PC-9 (cell line): ENCODE data around the gene DKK3. TPM values are rescaled to one million over a fixed set of nuclear protein-coding genes. Genes with fewer than 3 reads are reported as not detected.

ENCODE experiments used
- BruUV-seq: library from RNA; stranded (reverse); fragments of 400-500 nt; replicated peaks from 2 replicates; lab custom pipeline; 2021; lab: Mats Ljungman, UMichigan
- CTCF ChIA-PET: fragments of 300-600 bp; sonication (Branson Sonifier 250); formaldehyde crosslinking; loops from one replicate; lab custom pipeline; 2022; ENCODE audit warnings: antibody characterized with exemption; lab: Charles Lee
- POLR2A ChIA-PET: fragments of 300-600 bp; sonication (Branson Sonifier 250); formaldehyde crosslinking; loops from one replicate; lab custom pipeline; 2022; ENCODE audit warnings: antibody characterized with exemption; ENCODE audit not compliant: unreplicated experiment; lab: Charles Lee
- DNase-seq, 2 experiments: peaks; one replicate each; pipeline versions ENCODE4 v3.0.0 to v3.0.0-alpha.2; 2015 to 2022; ENCODE audit warnings: mixed read lengths in 1 of 2
- H2AFZ ChIP-seq: fragments of 200-600 bp; sonication (generic); 2 replicates; pipeline ENCODE4 v1.8.1; 2017; ENCODE audit warnings: antibody characterized with exemption
- H3F3A ChIP-seq: fragments of 200-600 bp; sonication (generic); 2 replicates; pipeline ENCODE4 v1.8.1; 2017; ENCODE audit warnings: antibody characterized with exemption, mild to moderate bottlenecking, low read depth; ENCODE audit not compliant: insufficient read depth
- H3K27ac ChIP-seq: fragments of 200-600 bp; sonication (generic); 2 replicates; pipeline ENCODE4 v1.6.1; 2016; ENCODE audit warnings: mixed run types
- H3K27me3 ChIP-seq: fragments of 200-600 bp; sonication (generic); 2 replicates; pipeline ENCODE4 v1.6.1; 2016; ENCODE audit warnings: low read depth, mixed run types; ENCODE audit not compliant: insufficient read depth
- H3K36me3 ChIP-seq: fragments of 200-600 bp; sonication (generic); 2 replicates; pipeline ENCODE4 v1.6.1; 2016; ENCODE audit warnings: low read depth, mixed run types
- H3K4me1 ChIP-seq: fragments of 200-600 bp; sonication (generic); replicated peaks from 2 replicates; pipeline ENCODE4 v1.6.1; 2016; ENCODE audit warnings: mixed run types; ENCODE audit not compliant: insufficient read depth
- H3K4me2 ChIP-seq: fragments of 200-600 bp; sonication (generic); 2 replicates; pipeline ENCODE4 v1.6.1; 2017; ENCODE audit warnings: mixed run types
- H3K4me3 ChIP-seq: fragments of 200-600 bp; sonication (generic); 2 replicates; pipeline ENCODE4 v1.6.1; 2016; ENCODE audit warnings: mixed run types
- H3K79me2 ChIP-seq: fragments of 200-600 bp; sonication (generic); 2 replicates; pipeline ENCODE4 v1.6.1; 2017; ENCODE audit warnings: low read depth, mixed run types
- H3K9me2 ChIP-seq: fragments of 200-600 bp; sonication (generic); 2 replicates; pipeline ENCODE4 v1.8.1; 2017; ENCODE audit warnings: mild to moderate bottlenecking; ENCODE audit not compliant: insufficient read depth
- H3K9me3 ChIP-seq: fragments of 200-600 bp; sonication (generic); 2 replicates; pipeline ENCODE4 v1.8.1; 2016; ENCODE audit warnings: low read depth; ENCODE audit not compliant: insufficient read depth
- H4K20me1 ChIP-seq: fragments of 200-600 bp; sonication (generic); 2 replicates; pipeline ENCODE4 v1.8.1; 2017; ENCODE audit not compliant: insufficient read depth
- EZH2 ChIP-seq: fragments of 200-600 bp; sonication (generic); IDR thresholded peaks from 2 replicates; pipeline ENCODE4 v1.8.0; 2017; ENCODE audit warnings: antibody characterized with exemption, low read depth
- intact Hi-C: fragments of 100-400 bp; cut with micrococcal nuclease; formaldehyde crosslinking; loops from one replicate; pipeline ENCODE4 v1.10.0; 2022; ENCODE audit not compliant: unreplicated experiment
- total RNA-seq: library from RNA; stranded (reverse); gene quantifications from 2 replicates; pipeline ENCODE4 v1.2.3, GENCODE V29; 2021
- TF ChIP-seq, protein P1 (sequence below): fragments of 200-600 bp; sonication (generic); conservative IDR thresholded peaks from 2 replicates; pipeline ENCODE4 v1.6.1; 2017; ENCODE audit warnings: mixed run types, antibody characterized with exemption, mild to moderate bottlenecking, moderate library complexity

Gene DKK3
- total RNA-seq, 1 experiment from 2014 or later = 11.5 TPM

DNA sequence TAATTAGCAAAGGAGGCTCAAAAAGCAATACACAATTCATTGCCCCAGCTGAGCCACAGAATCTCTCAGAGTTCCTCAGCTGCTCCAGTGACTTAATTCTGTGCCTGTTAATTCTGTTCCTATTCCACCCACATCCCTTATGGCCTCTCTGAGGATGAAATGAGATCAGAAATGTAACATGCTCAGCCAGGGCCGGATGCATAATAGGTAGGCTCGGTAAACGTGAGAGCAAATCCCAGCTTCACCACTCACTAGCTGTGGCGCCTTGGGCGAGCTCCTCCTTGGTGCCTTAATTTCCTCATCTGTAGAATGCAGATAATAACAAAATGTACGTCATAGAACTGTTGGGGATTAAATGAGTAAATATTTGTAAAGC lies 42.8 kb upstream of the DKK3 start:
- CTCF ChIA-PET = interaction anchor here (0.6 kb wide), 2 partner anchors 173 to 1093 kb away, joined by 4 read pairs; no protein-coding TSS in a partner anchor

DNA sequence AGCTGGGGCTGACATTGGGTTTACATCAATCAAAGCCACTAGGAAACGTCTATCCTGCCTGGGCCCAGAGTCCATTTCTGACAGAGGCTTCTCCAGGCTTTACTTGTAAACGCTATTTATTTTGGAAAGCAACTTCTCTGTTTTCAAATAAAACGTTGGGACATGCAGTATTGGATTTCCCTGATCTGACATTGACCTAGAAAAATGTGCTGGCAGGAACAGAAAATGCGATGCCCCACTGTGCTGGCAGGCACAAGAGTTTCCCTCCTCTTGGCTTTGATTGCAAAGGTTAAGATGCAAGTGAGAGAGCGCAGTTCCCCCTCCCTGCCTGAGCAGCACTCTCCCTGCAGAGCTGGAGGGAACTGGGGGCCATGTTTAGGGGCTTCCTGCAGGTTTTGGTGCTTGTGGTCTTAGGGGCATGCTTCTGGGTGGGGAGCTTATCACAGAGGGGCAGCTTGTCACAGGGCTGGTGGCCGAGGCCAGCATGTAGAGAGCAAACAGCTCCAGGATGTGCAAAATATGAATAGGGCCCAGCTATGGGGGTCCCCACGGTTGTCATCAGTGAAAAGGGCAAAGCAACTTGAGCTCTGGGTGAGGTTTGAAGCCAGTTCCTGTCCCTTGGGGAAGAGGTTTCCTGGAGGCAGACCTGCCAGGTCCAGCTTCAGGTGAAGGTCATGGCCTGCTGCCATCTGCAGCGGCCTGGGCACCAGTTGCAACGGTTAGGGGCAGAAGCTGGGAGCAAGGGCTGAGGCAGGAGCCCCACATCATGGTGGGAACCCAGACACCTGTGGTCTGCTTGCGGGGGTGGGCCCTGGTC lies 42.3 kb upstream of the DKK3 start:
- Histone ChIP-seq H3F3A (0 out of 2 replicates have a peak, but pooled peaks cover 8% of the 10 kb centered on the region), H3K27ac (no peak overlapping the region), H3K9me3 (no peaks in the 10 kb centered on the region), H3K9me2 (no peaks in the 10 kb centered on the region), H4K20me1 (no peaks in the 10 kb centered on the region), H3K4me3 (no peak overlapping the region), H3K4me1 (peaks cover 17% of the 10 kb centered on the region), H3K27me3 (no peaks in the 10 kb centered on the region), H3K36me3 (no peaks in the 10 kb centered on the region), H2AFZ (no peak overlapping the region), H3K4me2 (no peak overlapping the region), H3K79me2 (no peaks in the 10 kb centered on the region)
- TF ChIP-seq, protein P1, sequence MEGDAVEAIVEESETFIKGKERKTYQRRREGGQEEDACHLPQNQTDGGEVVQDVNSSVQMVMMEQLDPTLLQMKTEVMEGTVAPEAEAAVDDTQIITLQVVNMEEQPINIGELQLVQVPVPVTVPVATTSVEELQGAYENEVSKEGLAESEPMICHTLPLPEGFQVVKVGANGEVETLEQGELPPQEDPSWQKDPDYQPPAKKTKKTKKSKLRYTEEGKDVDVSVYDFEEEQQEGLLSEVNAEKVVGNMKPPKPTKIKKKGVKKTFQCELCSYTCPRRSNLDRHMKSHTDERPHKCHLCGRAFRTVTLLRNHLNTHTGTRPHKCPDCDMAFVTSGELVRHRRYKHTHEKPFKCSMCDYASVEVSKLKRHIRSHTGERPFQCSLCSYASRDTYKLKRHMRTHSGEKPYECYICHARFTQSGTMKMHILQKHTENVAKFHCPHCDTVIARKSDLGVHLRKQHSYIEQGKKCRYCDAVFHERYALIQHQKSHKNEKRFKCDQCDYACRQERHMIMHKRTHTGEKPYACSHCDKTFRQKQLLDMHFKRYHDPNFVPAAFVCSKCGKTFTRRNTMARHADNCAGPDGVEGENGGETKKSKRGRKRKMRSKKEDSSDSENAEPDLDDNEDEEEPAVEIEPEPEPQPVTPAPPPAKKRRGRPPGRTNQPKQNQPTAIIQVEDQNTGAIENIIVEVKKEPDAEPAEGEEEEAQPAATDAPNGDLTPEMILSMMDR = no peak
- no peak for TF ChIP-seq EZH2
- ChIA-PET CTCF (interaction anchor here (0.6 kb wide), 2 partner anchors 173 to 1093 kb away, joined by 4 read pairs; no protein-coding TSS in a partner anchor), POLR2A (no interaction called here)
- DNase-seq = no peak
- no TSS peak for BruUV-seq
- intact Hi-C loops = loop anchor here (1.0 to 10.0 kb wide), 2 partner anchors 64 to 230 kb away; partner anchors contain the start of gene MICAL2

More for the DNA sequence above, 42.8 kb upstream of the DKK3 start:
- TF ChIP-seq EZH2 = no peak
- TF ChIP-seq, protein P1 = no peak
- Histone ChIP-seq H3K4me1 (peaks cover 17% of the 10 kb centered on the region), H3K4me3 (no peak overlapping the region), H3K9me3 (no peaks in the 10 kb centered on the region), H3K36me3 (no peaks in the 10 kb centered on the region), H4K20me1 (no peaks in the 10 kb centered on the region), H3K9me2 (no peaks in the 10 kb centered on the region), H3F3A (0 out of 2 replicates have a peak, but pooled peaks cover 8% of the 10 kb centered on the region), H2AFZ (no peak overlapping the region), H3K79me2 (no peaks in the 10 kb centered on the region), H3K27me3 (no peaks in the 10 kb centered on the region), H3K27ac (no peak overlapping the region), H3K4me2 (no peak overlapping the region)
- no peak for DNase-seq
- POLR2A ChIA-PET = no interaction called here
- intact Hi-C loops = loop anchor here (1.0 to 10.0 kb wide), 2 partner anchors 64 to 229 kb away; partner anchors contain the start of gene MICAL2
- BruUV-seq = no TSS peak

DNA sequence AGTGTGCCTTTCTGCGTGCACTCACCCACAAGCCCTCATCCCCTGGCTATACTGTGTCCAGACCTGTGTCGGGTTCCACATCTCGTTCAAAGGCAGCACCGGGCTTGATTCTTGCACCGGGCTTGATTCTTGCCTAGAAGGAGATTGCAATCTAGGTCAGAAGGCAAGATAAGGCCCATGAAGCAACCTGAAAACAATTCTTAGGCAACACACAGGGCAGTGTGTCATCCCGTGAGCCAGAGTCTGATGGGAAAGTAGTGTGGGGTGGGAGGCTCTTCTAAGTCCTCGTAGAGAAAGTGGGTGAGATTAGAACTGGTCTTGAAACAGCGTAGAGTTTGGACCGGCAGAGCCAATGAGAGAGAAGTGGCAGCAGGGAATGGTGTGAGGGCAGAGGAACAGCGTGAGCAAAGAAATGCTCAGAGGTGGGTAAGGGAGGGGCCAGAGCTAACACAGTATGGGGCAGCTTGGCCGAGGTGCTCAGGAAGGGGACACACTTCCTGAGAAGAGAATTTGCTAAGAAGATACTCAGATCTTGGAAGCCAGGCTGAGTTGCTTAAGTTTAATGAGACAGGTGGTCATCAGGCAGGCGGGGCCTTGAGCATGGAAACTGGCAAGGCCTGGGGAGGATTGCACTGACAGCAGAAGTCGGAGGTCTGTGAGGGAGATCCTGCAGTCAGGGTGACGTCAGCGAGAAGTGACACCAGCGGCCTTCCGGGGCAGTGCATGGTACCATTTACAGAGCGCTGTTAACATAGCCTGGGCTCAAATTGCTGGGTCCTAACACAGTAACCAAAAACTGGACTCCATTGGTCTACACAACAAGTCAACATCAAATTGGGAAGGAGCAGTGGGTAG lies 40.7 kb upstream of the DKK3 start:
- Histone ChIP-seq H3F3A (peaks cover 16% of the 10 kb centered on the region; the same call in 1 of the 2 replicates), H3K79me2 (no peaks in the 10 kb centered on the region), H4K20me1 (no peaks in the 10 kb centered on the region), H2AFZ (no peak overlapping the region), H3K9me2 (no peaks in the 10 kb centered on the region), H3K27me3 (no peaks in the 10 kb centered on the region), H3K4me1 (peaks cover 27% of the 10 kb centered on the region), H3K27ac (peak overlapping the region; percentile 44; the same call in 1 of the 2 replicates), H3K4me3 (no peak overlapping the region), H3K4me2 (peak overlapping the region; percentile 36), H3K9me3 (no peaks in the 10 kb centered on the region), H3K36me3 (no peaks in the 10 kb centered on the region)
- DNase-seq = peak in 1 of 2 experiments; percentile 68
- ChIA-PET CTCF (interaction anchor here (0.5 to 1.4 kb wide), 2 partner anchors 38 to 232 kb away, joined by 4 to 9 read pairs; no protein-coding TSS in a partner anchor), POLR2A (no interaction called here)
- intact Hi-C loops = loop anchor here (5.0 to 10.0 kb wide), 2 partner anchors 43 to 1114 kb away; no protein-coding TSS in a partner anchor
- TF ChIP-seq EZH2 = no peak
- TF ChIP-seq, protein P1 = no peak
- BruUV-seq = no TSS peak
